HG03460 (cell line): ENCODE measurements around the gene MRPS22.

ENCODE experiments used
- ATAC-seq: cut with Tn5 transposase; IDR thresholded peaks from one replicate; pipeline ENCODE4 v1.9.1; 2021; ENCODE audit not compliant: unreplicated experiment

The MRPS22 gene

DNA sequence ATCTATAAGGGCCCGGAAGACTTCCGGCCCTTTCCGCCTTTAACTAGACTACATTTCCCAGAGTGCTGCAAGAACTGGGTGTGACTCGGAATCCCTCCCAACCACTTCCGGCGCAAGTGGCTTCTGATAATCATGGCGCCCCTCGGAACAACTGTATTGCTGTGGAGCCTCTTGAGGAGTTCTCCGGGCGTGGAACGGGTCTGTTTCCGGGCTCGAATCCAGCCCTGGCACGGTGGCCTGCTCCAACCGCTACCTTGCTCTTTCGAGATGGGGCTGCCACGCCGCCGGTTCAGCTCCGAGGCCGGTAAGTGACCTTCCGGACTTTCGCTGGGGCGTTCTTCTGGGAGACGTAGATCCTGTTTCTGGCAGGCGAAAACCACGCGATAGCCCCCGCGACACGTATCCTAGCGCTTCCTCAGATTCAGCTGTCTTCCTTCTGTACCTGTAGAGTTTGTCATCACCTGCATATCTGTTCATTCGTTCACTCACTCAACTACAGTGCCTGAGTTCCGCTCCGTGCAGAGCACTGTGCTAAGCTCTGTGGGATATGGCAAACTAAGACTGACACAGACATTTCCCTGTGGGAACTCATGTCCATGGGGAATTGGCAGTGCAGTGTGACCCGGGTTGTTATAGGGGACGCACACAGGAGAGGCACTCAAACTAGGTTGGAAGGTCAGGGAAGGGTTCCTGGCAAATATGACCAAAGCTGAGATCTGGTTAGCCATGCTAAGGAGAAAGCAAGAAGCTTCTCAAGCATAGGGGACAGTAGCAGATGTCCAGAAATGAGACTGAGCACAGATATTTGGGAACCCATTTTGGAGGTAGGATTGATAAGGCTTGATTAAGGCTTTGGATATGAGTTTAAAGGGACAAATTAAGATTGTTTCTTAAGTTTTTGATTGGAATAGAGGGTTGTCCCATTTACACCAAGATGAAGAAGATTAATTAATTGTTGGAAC is at the start of gene MRPS22:
MRPS22 (plus strand) TSS at position 126 of the 962 bp plus-strand sequence; CDS start at position 133, 7 bp downstream.
- ATAC-seq: peak; percentile 99

DNA sequence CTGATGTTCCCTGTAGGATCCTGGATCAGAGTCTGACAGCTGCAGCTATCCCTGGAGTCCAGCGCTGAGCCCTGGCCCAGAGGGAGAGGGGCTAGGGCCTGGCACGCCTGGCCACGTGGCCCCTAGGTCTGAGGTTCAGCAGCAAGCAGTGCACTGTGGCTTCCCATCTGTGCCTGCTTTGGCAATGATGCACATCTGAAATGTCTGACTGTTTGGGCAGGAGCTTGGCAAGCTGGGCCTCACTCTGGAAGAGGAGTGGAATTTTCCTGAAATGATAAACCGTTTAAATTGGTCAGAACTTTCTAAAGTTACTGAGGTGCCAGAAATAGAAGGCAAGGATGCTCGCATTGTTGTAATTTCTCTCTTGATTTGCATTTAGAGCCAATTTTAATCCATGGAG is 48.8 kb upstream of the MRPS22 start:
- no peak for ATAC-seq

DNA sequence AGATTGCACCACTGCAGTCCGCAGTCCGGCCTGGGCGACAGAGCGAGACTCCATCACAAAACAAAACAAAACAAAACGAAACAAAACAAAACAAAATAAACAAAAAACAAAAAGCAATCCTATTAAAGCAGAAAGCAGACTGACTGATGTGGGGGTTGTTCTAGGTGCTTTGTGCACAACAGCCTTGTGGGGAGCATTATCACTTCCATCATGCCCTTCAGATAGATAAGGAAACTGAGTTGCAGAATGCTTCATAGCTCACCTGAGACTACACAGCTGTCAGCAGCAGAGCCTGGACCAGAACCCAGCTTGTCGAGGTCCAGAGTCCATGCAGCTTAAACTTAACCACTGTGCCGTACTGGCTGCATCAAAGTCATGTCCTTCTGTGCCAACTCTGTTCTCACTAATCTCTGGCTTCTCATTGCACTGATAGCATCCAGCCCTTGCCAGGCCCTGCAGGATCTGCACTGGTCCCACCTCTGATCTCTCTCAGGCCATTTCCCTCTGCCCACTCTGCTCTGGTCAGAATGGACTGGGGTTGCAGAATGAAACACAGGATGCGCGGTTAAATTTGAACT is 47.6 kb upstream of the MRPS22 start:
- ATAC-seq: no peak

DNA sequence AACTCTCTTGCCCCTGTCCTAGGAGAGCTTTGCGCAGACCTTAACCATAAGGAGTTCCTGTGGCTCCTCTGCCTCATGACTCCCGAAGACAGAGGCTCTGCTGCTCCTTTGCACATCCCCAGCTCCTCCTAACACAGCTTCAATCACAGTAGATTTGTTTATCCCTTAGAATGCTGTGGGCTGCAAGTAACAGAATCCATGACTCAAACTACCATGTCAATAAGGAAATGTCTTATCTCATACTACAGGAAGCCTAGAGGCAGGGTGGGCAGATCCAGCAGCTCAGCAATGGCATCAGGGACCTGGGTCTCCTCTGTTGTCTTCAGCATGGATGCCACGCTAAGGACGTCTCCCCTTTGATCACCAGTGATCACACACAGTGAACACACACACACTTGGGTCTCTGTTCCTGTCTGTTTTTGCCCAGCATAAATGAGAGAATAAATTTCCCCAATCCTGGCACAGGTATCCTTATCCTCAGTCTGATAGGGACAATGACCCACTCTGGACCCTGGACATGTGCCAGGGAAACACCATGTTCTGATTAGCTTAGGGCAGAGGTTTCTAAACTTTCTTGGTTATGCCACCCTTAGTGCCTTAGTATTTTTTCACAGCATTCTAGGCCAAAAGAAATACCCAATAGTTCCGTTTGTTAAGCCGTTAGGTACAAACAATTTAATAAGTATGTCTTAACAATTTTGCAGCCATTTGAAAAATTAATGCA is 46.1 kb upstream of the MRPS22 start:
- ATAC-seq: no peak

DNA sequence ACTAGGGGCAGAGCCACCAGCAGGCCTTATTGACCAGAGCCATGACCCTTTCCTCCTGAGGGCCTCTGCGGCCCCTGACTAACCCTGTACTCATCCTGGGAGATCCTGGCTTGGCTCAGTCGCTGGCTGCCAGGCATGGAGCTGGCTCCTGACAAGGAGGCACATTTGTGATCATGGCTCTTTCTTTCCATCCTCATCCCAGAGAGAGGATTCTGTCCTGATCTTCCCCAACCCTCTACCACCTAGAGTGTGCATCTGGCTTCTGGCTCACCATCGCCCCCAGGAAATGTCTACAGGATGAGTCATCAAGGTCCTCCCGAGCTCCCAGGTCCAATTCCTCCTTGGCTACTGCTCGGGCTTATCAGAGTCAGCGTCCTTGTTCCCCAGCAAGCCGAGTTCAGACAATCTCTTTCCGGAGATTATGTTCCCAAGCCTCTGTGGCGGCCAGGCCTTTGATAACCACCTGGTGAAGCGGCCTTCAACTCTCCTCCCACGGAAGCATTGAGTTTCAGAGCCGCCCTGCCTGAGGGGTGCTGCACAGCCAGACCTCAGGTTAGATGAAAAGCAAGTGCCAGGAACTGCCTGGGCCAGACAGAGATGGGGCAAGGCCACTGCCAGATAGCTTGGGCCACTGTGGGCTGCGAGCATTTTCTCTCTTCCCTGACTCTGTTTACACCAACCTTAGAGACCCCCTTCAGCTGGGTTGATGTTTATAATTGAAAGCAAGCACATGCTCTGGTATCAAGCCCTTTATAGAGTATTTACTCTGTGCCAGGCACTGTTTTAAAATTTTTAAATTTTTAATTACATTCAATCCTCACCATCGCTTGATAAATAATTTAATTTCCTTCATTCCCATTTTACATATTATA is 44.3 kb upstream of the MRPS22 start:
- ATAC-seq: no peak

DNA sequence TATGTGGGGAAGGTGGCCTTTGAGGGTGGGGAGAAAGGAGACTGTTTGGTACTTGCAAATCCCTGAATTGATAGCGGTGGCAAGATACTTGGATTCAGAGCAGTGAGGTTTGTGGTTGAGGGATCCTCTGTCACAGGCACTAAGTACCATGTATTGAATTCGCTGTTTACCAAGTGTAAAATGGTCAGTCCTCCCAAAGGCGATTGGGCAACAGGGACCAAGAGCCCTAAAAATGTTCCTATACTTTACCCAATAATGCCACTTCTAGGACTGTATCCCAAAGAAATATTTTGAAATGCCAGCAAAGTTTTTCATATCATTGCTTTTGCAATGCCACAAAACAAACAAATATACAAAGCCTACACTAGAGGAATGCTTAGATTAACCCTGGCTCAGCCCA is 43.4 kb upstream of the MRPS22 start:
- ATAC-seq: no peak

DNA sequence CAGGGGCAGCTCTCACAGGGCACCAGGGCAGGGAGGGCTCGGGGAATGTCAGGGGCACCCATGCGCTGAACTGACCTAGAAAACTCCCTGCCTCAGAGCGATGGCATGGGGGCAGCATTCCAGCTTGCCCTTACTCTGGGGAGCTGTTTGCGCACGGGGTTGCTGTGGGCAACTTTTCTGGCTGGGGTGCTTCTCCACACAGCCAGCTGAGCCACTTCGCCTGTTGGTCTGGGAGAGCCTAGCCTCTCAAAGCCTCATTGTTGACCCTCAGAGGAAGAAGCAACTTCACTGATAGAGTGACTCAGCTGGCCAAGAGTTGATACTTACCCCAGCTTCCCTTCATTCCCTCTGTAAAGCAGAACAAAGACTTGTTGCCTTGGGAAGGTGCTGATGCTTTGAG is 42.6 kb upstream of the MRPS22 start:
- no peak for ATAC-seq

DNA sequence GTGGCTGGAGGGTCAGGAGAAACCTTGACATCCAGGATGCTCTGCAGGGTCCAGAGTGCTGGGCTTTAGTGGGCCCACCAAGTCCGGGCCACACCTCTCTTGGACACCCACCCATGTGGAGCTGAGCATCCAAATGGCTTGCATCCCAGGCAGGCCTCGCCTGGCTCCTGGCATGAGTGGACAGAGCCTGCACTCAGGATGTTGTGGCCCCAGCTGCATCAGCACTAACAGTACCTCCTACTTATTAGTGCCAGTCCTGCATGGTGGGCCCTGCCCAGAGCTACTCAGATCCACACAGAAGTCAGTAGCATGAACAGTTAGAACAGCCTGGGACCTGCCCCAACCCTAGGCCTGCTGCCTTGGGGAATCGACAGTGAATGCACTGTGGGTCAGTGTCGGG is 42.2 kb upstream of the MRPS22 start:
- ATAC-seq: no peak

DNA sequence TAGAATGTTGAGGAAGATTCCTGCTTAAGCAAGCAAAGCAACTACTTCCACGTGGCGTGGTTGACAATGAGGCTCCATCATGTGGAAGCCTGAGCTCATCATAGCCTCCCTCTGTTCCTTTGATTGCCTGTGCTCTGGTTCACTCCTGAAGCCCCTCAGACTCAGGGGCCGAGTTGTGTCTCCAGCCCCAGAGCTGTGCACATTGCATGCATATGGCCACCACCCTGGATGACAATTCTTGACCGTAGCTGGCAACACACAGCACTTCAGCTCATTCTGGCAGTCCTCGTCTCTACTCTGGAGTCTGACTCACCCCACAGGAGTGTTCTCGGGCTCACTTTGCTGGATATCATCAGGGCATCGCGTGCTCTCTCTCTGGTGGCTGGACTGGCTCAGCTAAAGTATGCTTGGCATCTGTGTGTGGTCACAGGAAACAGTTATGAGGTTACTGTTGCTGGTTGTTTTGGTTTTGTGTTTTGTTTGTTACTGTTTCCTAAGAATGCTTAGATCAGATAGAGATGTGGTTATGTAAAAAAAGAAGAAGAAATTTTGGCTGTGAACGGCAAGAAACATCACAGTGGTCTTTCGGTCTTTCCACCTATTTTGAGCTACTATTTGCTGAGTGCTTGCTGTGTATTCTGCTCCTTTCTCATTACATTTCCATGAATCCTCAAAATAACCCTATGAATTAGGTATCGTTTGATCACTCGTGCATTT is 41.6 kb upstream of the MRPS22 start:
- ATAC-seq: no peak

DNA sequence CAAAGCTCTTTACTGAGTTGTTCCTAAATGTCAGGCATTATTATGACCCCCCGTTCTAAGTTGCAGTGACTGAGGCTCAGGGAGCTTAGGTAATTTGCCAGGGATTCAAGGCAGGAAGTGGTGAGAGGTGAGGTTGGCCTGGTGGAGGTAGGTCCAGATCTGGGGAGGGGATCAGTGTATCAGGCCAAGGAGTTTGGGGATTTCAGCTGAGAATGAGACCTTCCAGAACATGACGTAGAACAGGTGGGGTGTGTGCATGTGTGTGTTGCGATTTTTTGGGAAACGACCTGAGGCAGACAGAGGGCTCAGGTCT is 41.1 kb upstream of the MRPS22 start:
- ATAC-seq: no peak

DNA sequence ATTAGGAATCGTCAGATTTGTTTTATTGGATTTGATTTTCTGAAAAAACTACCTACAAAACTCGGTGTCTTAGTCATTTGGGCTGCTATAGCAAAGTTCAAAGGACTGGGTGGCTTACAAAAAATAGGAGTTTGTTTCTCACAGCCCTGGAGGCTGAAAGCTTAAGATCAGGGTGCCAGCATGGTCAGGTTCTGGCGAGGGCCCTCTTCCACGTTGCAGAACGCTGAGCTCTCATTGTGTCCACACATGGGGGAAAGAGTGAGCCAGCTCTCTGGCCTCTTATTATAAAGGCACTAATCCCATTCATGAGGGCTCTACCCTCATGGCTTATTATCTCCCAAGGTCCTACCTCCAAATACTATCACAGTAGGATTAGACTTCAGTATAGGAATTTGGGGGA is 40.6 kb upstream of the MRPS22 start:
- ATAC-seq: no peak

DNA sequence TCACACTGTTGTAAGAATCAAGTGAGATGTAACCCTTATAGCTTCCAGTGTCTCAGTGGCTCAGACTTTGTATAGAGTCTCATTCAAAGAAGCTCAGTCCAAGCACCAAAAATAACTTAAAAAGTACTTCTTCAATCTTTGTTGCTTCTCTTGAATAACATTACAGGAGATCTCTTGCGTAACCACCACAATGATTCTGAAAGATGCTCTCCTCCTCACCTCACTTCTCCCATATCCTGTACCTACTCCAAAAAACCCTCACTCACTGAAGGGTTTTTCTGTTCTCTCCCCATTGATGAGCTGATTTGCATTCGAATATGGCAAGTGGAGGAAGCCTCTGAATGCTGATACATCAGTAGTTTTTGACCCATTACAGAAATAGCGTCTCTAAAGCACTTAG is 39.4 kb upstream of the MRPS22 start:
- ATAC-seq: no peak

DNA sequence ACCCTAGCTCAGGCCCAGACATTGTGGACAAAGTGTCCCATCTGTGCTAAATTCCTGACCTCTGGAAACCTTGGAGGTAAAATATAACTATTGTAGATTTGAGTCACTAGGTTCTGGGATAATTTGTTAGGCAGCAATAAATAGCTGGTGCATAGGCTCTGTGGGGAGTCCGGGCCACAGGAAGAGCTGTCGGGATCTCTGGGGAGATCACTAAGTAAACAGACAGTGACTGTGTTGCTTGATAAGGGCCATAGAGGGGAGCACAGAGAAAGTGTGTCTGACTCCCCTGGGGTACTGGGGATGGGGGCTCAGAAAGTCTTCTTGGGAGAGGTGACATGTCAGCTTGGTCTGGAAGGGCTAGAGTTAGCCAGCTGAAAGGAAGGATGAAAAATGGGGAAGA is 37.7 kb upstream of the MRPS22 start:
- no peak for ATAC-seq

DNA sequence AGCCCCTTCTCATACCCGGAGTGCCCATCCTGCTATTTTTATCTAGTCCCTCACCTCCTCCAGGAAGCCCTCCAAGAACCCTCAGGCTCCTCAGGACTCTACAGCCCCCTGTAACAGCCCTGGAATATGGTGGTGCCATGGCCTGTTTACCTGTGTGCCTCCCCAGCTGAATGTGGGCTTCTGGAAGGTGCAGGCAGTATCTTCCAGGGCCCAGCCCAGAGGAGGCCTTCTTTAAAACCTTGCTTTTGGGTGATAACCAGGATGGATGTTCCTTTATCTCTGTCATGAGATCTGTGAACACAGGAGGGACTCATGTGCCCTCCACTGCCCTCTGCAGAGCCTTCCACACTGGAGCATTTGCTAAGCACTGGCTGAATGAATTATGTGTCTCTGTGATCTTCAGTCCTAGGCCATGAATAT is 36.7 kb upstream of the MRPS22 start:
- no peak for ATAC-seq

DNA sequence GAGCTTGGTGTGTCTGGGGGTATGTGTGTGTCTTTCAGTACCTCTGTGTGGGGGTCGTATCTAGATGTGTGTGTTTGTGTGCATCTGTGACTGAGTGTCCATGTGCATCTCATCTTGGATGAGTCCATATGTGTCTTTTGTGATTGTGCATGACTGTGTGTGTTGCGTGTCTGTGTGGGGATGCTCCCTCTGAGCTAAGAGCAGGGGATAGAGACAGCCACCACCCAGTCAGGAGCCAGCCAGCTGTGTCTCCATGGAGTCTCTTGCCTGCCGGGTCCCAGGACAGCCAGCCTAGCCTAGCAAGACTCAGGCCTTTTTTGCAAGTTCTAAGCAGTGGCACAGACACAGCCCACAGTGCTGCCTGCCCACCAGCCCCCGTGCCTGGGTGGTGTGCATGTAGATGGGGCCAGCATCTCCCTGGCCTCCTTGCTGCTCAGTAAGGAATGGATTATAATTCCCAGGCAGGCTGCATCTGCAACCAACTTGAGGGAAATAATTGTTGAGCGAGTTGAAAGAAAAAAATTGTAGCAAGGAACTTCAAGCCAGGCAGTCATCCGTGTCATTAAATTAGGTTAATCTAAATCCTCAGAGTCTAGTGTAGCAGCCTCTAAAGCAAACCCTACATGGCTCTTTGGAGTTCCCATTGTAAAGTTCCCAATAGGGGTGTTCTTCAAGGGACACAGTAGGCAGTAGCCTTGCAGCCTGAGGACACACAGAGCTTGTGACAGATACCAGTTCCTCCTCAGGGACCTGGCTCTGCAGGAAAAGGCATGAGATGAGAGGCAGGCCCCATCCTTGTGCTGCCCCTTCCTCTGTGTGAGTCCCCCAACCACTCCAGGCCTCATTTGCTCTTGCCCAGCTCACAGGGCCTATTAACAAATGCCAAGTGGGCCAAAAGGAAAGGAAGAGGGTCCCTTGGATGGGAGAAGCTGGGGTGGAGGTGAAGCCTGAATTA is 35.9 kb upstream of the MRPS22 start:
- no peak for ATAC-seq

DNA sequence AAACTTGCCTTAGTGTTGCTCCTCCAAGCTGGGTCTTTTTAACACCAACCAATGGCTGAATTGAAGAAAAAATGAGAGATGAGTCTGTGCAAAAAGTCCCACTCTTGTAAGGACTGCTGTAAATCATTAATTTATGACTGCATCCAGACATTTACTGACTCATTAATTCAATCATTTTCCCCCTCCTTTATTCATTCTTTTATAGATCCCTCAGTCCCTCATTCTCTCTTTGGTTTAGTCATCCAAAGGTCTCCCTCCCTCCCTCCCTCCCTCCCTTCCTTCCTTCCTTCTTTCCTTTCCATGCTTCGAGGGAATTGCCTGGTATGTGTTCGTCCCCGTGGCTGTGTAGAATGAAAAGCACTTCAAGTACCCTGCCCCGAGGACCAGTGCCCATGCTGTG is 35.3 kb upstream of the MRPS22 start:
- ATAC-seq: no peak

DNA sequence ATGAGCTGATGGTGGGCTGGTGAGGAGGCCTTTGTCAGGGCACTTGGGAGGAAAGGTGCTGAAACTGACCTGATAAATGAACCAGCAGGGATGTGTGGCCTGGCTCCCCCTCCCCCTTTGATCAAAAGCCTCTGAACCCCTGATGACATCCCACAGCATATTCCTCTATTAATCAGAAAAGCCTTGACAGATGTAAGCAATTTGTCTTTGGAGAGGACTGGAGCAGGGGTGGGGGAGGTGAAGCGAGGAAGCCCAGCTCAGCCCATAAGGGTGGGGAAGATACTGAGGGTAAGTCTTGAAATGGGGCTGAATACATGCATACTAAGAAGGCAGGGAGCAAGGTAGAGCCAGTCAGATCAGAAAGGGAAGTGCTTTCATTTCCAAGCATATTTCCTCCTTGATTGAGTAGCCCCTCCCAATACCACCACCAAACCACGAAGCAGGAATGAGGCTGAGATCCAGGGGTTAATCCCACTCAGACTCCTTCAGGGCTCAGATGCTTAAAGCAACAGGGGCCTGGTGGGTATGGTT is 34.7 kb upstream of the MRPS22 start:
- no peak for ATAC-seq

DNA sequence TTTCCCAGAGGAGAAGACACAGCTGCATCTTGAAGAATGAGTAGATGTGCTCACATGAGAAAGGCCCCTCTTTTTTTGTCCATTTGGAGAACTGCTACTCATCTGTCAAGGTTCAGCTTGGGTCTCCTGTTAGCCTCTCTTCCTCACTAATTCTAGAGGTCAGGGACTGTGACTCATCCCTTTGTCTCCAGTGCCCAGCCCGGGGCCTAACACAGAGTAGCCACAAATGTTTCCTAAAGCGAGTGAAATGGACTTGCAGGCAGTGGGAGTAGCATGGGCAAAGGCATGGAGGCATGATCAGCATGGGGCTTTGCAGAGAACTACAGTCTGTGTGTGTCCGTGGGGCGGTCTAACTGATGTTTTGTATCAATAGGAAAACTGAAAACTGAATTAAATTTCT is 33.9 kb upstream of the MRPS22 start:
- no peak for ATAC-seq

DNA sequence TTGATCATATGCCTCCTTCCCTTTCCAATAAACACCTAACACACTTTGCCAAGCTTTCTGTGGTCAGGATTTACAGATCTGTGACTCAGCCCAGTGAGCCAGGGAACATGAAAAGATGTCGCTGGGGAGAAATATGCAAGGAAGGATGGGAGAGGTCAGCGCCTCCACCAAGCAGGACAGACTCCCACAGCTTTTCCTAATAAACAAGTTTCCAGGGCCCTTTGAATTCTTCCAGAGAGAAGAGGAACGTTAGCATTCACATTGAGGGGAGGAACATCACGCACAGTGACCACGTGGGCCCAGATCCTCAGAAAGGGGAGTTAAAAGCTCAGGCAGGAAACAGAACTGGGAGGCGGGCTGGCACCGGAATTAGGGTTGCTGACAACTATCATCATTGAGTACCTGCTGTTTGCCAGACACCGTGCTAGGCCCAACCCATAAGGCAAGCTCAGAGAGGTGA is 33.3 kb upstream of the MRPS22 start:
- no peak for ATAC-seq
